ENCODE measurements around the gene BCL11A.

Gene BCL11A

GRCh38 chr2:60461421-60462108, 91.9 kb downstream of the BCL11A start:
- no peak for DNase-seq (ENCODE audit: low spot score)

DNA sequence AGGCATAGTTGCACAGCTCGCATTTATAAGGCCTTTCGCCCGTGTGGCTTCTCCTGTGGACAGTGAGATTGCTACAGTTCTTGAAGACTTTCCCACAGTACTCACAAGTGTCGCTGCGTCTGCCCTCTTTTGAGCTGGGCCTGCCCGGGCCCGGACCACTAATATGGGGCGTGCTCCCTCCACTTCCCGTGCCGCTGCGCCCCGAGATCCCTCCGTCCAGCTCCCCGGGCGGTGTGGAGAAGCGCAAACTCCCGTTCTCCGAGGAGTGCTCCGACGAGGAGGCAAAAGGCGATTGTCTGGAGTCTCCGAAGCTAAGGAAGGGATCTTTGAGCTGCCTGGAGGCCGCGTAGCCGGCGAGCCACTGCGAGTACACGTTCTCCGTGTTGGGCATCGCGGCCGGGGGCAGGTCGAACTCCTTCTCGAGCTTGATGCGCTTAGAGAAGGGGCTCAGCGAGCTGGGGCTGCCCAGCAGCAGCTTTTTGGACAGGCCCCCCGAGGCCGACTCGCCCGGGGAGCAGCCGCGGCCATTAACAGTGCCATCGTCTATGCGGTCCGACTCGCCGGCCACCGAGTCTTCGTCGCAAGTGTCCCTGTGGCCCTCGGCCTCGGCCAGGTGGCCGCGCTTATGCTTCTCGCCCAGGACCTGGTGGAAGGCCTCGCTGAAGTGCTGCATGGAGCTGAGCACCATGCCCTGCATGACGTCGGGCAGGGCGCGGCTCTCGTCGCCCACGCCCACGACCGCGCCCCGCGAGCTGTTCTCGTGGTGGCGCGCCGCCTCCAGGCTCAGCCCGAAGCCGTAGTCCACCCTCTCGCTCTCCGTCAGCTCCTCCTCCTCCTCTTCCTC, 92.7 kb downstream of the BCL11A start:
- no peak for DNase-seq (ENCODE audit: low spot score)

- no peak for DNase-seq (ENCODE audit: low spot score)
These were observed 93.6 kb downstream of the BCL11A start for GRCh38 chr2:60459851-60460250.

- no peak for DNase-seq (ENCODE audit: low spot score)
These were observed 97.2 kb downstream of the BCL11A start for GRCh38 chr2:60456115-60456770.

DNA sequence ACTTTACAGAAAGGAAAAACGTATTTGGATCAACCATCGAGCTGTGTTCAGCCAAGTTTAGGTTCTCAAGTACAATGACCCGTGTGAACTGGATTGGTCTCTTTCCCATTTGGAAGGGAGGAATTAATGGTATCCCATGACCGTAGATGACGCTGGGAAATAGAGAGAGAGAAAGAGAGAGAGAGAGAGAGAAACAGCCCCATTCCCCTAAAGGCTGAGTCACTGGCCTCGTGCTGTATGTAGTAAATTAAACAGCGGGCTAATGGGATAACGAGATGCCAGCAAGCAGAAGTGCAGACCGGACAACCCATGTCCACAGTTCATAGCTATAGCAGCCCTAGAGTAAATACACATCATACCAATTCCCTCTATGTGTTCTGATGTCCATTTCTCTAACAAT, 99.6 kb downstream of the BCL11A start:
- no peak for DNase-seq (ENCODE audit: low spot score)

DNA sequence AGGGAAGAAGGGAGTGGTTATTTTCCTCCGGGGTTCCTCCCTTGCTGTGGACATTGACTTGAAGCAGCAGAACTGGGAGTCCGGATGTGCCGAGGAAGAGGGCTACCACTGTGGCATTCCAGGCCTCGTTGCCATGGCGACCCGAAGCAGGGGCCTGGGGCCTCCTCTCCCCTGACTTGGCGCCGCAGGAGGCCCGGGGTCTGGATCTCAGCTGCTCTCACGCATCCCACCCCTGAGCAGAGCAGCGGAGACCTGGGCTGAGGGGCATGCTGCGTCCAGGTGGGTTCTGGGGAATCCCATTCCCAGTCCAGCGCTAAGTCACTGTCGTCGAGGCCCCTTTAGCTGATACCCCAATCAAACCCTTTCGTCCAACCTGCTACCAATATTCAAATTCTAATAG, 100.2 kb downstream of the BCL11A start:
- no peak for DNase-seq (ENCODE audit: low spot score)

DNA sequence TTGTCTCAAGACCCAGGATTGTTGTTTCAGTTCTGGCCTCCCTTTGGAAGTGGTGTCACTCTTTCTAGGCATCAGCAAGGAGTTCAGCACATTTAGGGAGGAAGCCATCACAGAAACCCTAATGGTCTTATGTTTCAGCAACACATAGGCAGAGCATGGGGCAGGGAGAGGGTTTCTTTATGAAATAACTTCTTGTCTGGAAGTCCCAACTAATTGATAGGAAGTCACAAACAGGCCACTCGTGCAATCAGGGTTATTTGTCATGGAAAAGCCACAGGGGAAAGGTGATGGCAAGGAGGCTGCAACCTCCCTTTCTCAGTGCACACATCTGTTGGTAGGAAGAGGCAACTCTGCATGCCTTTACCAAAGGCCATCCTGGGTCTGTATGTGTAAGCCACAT, 103.0 kb downstream of the BCL11A start:
- no peak for DNase-seq (ENCODE audit: low spot score)

- DNase-seq (ENCODE audit: low spot score): no peak
These were observed 105.5 kb downstream of the BCL11A start for GRCh38 chr2:60447943-60448342.

- no peak for DNase-seq (ENCODE audit: low spot score)
These were observed 106.8 kb downstream of the BCL11A start for GRCh38 chr2:60446413-60447267.

DNA sequence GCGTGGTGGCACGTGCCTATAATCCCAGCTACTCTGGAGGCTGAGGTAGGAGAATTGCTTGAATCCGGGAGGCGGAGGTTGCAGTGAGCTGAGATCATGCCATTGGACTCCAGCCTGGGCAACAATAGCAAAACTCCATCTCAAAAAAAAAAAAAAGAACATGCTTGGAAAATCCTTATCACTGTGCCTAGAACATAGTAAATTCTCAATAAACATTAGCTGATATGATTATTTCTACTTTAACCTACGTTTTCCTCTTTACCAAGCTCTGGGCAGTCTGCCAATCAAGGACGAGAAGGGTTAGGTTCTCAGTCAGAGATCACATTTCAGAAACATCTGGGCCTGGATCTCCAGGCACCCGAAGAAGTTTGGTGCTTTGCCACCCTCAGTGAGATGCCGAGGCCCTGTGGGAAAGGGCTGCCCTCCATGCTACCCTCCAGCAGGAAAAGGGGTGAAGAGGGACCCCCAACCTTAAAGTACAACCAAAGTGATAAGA, 107.7 kb downstream of the BCL11A start:
- DNase-seq (ENCODE audit: low spot score): no peak

DNA sequence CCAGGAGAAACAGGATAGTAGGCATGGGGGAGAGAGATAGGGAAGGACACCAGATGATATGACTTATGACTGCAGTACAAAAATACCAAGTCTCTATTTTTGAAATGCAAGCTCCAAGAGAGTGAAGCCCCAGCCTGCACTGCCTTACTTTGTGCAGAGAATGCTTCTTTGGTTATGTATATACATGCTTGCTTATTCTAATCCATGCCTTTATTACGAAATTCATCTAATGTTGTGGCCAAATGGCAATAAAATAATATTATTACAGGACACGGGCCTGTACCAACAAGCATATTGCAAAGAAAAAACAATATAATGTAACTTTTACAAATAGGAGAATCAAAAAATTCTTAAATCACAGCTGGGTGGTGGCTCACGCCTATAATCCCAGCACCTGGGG, 110.8 kb downstream of the BCL11A start:
- no peak for DNase-seq (ENCODE audit: low spot score)

DNA sequence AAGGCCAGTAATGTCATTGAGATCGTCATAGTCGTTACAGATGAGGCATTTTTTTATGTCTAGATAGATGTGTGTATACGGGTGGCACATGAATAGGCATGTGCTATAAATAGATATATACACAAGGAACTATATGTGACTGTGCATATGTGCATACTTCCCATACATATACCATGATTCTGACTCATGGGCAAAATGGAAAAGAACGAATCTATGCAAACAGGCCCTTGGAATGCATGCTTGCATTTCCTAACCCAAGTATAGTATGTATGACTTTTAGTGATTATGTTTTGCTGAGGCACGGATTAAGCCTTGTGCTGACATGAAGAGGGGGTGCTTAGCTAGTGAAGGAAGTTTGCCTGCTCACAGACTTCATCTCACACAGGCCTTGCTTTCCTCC, 111.7 kb downstream of the BCL11A start:
- no peak for DNase-seq (ENCODE audit: low spot score)

GRCh38 chr2:60440767-60441163, 112.7 kb downstream of the BCL11A start:
- DNase-seq (ENCODE audit: low spot score): no peak

- DNase-seq (ENCODE audit: low spot score): no peak
These were observed 113.2 kb downstream of the BCL11A start for GRCh38 chr2:60440079-60440766.

DNA sequence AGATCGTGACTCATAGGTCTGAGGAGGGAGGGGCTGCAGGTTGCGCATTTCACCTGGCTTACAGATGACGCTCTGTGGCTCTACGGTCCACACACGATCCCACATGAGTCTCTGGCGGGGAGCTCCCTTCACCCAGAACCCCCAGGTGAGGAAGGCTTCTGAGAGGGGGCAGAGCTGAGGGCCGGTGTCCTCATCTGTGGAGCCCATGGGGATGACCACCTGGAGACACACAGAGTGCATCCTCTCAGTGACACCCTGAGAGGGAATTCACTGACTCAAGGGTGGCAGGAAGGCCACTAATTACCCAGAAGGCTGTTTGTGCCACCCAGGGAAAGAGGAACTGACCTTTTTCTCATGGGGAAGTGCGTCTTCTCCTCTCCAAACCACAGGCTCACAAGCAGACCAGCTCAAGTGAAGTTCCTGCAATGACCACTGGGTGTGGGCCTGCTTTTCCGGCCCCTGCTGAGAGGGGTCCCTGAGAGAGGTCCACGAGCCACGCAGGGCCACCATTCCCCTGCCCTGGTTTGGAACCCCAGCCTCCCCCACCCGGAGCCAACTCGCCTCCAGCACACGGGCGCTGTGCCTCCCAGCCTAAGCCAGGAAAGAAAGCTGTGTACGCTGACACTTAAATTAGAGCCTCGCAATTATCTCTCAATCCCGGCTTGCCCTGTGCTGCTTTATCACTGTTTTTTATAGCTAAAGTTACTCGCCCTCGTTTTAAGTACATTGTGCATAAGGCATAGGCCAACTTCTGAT, 114.1 kb downstream of the BCL11A start:
- no peak for DNase-seq (ENCODE audit: low spot score)

GRCh38 chr2:60438653-60439052, 114.8 kb downstream of the BCL11A start:
- DNase-seq (ENCODE audit: low spot score): no peak

DNA sequence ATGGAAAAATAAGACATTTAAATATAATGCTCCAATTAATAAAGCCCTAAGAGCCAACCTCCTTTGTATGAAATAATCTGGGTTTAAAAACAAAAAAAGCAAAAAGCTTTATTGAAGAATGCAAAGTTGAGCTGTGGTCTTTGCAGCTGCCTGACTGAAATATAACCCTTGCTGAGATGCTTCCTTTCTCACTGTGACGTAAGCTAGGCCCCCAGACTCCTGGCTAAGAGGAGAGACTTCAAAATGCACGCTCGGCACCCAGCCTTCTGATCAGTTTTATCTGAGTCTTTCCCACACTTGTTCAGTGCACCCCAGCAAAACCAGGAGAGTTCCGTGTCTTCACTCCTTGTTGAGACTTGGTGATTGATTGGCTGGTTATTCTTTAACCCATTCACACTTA, 115.3 kb downstream of the BCL11A start:
- DNase-seq (ENCODE audit: low spot score): no peak

GRCh38 chr2:60437080-60437696, 116.3 kb downstream of the BCL11A start:
- no peak for DNase-seq (ENCODE audit: low spot score)

DNA sequence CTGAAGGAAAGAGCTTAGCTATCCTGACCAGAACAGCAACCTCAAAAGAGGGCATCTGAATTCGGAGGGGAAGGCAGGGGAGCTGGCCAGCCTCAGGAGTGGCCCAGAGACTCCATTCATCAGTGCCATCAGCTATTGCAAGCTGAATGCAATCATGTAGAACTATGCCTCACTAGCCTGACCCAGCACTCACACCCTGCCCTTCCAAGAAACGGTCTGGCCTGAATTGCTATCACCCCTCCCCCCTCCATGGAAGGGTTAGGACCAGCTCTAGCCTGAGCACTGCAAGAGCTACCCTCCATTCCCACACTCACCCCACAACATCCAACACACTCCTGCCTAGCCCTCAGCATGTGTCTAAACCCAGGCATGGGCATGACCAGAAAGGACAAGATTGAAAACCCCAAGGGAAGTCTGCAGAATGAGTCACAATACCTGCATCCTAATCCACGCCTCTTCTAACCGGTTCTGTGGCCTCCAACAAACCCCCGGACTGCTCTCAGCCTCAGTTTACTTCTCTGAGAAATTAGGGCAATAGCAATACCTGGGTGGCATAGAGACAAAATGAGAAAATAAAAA, 120.3 kb downstream of the BCL11A start:
- no peak for DNase-seq (ENCODE audit: low spot score)

All from kidney capillary endothelial cell (primary cell).